DMS79 (cell line): ENCODE results near the gene CPNE7.
"Not testable (repeated sequence)": the region's sequence is repeated elsewhere in the genome, so short reads cannot be mapped to it uniquely, and the experiment has no call there.

Source experiments
- DNase-seq: peaks from one replicate; lab custom pipeline; 2025; lab: John Stamatoyannopoulos, UW

Gene CPNE7

GRCh38 chr16:89583895-89584644 lies 8.5 kb downstream of the CPNE7 start:
- DNase-seq, result no peak

DNA sequence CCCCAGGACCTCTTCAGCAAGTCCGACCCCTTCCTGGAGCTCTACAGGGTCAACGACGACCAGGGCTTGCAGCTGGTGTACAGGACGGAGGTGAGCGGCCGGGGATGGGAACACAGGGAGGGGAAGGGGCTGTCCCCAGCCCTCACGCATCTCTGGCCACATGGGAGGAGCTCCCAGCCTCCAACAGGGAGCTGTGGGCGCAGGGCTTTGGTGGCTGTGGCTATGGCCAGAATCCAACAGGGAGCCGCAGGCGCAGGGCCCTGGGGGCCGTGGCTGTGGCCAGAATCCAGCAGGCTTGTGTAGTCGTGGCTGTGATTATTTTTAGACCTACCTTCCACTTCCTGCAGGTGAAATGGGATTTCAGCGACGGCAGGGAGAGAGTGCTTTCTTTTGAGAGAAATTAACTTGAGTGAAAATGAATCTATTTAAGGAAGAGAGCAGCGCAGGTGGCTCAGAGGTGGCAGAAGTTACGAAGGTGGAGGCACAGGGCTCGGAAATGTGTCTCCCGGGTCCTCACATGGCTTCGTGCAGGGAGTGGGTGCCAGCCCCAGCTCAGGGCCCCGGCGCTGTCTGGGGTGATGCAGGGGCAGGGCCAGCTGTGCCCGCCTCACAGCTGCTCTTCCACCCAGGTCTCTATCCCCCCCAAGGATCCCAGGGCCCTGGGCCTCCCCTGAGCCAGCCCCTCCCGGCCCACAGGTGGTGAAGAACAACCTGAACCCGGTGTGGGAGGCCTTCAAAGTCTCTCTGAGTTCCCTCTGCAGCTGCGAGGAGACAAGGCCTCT lies 9.4 kb downstream of the CPNE7 start:
- no peak for DNase-seq

- DNase-seq, result no peak
These were observed 10.7 kb downstream of the CPNE7 start for GRCh38 chr16:89586218-89586617.

DNA sequence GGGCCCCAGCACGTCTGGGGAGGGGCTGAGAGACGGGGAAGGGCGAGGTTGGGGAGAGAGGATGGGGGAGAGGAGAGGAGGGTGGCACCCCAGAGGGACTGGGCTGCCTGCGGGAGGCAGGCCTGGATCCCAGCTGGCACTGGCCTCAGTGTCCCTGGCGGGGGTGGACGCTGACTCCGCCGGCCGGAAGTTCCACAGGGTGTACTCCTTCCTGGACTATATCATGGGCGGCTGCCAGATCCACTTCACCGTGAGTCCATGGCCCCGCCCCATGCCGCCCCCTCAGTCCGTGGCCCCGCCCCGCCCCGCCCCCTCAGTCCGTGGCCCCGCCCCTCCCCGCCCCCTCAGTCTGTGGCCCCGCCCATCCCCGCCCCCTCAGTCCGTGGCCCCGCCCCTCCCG lies 11.3 kb downstream of the CPNE7 start:
- DNase-seq, result no peak

DNA sequence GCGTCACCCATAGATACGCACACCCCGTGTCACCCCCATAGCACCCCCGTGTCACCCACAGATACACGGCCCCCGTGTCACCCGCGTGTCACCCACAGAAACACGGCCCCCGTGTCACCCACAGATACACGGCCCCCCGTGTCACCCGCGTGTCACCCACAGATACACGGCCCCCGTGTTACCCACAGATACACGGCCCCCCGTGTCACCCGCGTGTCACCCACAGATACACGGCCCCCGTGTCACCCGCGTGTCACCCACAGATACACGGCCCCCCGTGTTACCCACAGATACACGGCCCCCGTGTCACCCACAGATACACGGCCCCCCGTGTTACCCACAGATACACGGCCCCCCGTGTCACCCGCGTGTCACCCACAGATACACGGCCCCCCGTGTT lies 12.1 kb downstream of the CPNE7 start:
- not testable (repeated sequence) for DNase-seq

- no peak for DNase-seq
These were observed 13.0 kb downstream of the CPNE7 start for GRCh38 chr16:89588413-89589109.

DNA sequence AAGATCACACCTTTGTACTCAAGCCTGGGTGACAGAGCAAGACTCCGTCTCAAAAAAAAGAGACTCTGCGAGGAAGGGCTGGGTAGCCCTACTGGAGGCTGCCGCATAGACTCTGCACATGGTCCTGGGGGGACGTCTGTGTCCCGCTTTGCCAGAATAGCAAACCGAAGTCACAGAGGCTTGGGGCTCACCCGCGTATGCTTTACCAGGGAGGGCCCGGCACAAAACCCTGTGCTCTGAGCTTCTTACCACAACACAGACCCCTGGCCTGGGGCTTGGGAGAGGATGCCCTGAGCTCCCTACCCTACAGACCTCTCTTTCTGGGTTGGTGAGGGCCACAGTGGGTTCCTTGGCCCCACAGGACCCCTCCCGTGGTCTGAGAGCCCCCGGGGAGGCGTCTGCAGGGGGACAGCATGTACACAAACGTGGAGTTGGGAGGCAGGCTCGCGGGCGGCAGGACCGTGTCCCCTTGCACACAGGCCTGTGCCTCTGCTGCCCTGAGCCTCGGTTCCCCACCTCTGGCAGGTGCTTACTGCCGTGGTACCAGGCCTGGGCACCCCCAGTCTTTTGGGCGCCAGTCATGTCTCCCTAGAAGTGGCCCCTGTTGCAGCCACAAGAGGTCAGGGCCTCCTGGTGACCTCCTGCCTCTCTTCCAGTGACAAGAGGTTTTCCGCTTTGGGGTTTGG lies 13.8 kb downstream of the CPNE7 start:
- no peak for DNase-seq

GRCh38 chr16:89593841-89594240 lies 18.3 kb downstream of the CPNE7 start:
- DNase-seq, result no peak

GRCh38 chr16:89595330-89596060 lies 19.9 kb downstream of the CPNE7 start:
- no peak for DNase-seq

DNA sequence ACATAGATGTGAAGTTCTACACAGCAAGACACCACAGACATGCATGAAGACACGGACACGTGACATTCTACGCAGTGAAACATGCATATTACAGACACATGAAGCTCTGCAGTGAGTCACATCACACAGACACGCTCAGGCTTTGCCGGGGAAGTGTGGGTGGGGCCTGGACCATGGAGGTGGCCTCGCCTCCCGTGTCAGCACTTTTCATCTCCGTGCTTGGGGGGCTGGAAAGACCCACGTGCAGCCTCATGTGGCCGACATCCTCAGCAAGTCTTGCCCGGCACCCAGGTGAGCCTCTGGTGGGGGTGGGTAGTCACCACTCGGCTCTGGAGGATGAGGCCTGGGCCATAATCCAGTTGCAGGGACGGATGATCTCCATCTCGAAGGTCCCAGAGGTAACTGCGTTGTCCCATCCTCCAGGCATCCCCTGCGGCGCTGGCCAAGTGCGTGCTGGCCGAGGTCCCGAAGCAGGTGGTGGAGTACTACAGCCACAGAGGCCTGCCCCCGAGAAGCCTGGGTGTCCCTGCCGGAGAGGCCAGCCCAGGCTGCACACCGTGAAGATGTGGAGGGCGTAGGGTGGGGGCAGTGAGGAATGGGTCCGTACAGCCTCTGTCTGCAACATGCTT lies 20.6 kb downstream of the CPNE7 start:
- DNase-seq, result no peak

- DNase-seq, result no peak
These were observed 21.5 kb downstream of the CPNE7 start for GRCh38 chr16:89596957-89597649.

DNA sequence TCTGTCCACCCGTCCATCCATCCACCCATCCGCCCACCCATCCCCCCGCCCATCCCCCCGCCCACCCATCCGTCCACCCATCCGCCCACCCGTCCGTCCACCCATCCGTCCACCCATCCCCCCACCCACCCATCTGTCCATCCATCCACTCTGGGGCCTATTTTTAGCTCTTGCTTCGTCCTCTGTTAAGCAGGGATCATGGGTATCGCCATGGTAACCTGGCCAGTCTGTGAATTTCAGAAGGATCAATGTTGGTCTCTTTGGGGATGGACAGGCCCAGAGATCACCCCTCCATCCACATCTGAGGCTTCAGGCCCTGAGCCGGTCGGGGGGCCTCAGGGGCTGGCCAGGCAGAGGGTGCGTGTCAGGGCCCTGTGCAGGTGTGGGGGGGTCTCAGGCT lies 22.6 kb downstream of the CPNE7 start:
- DNase-seq, result no peak

DNA sequence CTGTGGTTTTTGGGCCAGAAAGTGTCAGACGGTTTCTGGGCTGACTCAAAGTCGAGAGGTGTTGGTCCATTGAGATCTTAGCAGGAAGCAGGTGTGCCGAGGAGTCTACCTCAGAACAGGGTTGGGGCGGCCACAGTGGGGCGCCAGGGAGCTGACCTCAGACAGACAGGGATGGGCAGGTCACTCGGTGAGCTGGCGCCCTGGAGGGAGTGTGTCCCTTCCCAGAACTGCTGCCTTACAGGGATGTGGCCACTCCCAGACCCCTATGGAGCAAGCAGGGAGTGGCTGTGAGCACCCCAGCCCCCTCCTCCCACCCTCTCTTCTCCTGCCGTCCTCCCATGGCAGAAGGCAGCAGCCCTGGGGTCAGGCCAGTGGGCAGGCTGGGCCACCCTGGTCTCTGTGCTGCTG lies 23.9 kb downstream of the CPNE7 start:
- no peak for DNase-seq

DNA sequence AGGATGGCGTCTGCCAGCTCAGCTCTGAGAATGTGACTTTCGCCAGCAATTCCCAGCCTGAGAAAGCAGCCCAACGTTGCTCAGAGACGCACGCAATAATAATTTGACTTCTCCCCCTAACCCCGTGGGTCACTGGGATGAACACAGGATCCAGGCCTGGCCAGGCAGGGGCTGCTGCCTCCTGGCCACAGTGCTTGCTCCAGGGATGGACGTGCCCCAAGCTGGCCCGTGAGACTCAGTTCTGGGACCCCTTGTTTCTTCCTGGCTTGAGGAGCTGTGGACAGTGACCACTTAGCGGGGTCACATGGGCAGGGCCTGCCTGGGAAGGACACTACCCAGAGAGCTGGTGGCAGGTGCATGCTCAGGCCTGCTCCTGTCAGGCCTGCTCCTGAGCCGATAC lies 24.3 kb downstream of the CPNE7 start:
- DNase-seq, result no peak

DNA sequence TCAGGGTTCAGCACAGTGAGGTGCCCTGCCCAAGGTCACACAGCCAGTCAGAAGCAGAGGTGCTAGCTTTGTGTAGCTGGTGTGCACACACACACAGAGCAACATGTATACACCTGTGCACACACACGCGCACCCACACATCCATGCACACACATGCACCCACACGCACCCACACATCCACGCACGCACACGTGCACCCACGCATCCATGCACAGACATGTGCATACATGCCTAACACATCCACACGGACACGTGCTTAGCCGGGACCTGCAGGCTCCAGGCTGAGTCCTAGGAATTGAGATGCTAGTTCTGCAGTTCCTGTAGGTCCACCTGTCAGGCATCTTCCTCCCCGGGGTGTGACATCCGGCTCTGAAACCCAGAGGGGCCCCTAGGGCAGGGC lies 24.9 kb downstream of the CPNE7 start:
- no peak for DNase-seq

DNA sequence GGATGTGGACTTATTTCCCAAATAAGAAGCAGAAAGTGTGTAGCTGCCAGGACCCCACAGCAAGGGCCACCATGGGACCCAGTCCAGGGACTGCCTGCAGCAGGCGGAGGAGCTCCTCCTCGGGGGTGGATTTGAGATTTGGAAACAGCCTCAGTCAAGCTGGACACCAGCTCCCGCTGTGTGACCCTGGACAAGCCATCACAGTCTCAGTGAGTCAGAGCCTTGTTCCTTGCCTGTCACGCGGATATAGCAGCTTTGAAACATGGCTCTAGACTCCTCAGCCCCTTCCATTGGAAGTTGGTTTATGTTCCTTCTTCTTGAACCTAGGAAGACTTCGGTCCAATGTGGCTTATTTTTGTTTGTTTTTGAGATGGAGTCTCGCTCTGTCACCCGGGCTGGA lies 25.4 kb downstream of the CPNE7 start:
- no peak for DNase-seq

DNA sequence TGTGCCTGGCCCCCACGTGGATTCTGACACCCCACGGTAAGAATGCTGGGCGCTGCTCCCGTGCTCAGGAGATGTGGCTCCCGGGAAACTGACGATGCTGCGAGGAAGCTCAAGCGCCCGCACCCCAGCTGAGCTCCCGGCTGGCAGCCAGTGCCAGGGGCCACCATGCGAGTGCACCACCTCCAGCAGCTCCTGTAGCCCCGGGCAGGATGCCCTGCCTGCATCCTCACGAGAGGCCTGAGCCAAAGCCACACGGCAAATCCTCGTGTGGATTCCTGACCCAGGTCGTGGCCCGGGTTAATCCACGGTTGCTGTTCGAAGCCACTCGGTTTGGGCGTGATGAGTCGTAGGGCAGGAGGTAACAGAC lies 26.3 kb downstream of the CPNE7 start:
- DNase-seq, result no peak

DNA sequence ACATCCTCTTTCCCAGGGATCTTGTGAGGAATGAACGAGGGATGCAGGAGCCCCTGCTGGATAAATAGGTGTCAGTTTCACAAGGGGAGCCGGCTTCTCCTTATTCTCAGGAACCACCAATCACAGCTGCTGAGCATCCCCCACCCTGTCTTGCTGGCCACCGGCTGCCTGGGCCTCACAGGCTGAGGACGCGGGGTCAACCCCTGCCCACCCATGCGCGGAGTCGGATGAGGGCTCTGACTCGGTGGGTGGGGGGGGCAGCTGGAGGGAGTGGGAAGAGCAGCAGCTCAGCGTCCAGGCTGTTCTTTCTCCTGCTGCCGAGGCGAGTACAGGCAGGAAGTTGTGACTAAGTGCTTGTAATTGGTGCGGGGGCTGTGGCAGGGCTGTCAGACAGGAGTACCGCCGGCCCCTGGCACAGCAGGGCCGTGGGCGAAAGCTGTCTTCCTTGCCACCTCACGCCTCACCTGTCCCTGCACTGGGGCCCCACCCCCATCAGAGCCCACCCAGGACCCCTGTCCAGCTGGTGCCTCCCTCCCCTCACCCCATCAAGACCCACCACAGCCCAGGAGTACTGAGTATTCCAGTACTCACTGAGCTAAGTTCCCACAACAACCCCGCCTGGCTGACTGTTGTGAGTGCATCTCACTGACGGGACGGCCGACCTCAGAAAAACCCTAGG lies 26.9 kb downstream of the CPNE7 start:
- no peak for DNase-seq

GRCh38 chr16:89602952-89603590 lies 27.5 kb downstream of the CPNE7 start:
- DNase-seq, result no peak

DNA sequence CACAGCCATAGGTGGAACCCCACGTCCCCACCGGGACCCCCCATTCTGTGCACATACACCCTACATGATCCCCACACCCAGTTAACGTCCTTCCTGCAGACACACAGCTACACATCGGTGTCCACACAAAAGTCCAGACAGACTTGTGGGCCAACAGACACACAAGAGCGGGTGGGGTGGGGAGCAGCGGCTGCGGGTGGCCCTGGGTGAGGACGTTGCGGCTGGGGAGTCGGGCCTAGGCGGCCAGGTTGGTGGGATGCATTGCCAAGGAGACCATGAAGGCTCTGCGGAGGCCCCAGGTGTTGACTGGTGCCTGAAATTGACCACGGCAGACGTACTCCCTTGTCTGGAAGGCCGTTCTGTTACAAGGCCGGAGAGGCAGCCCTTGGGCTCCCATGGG lies 29.2 kb downstream of the CPNE7 start:
- DNase-seq, result no peak
